Measurements from ENCODE around the gene AADACL2.

DNA sequence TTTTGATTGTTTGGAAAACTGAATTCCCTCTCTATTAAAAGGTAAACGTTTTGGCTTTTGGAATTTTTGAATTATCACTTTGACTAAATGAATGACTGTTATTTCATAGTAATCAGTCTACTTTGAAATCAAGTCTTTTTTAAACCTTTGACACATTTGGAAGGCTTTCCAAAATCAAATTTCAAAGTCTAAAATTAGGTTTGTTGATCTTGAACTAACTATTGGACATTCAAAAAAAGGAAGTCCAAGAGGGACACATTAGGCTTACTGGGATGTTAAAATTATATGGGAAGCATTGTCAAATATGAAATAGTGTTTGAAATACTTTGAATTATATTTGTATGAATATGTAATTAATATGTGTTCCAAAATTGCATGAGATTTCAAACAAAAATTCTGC lies 45.2 kb upstream of the AADACL2 start:
- TF ChIP-seq, protein P1, sequence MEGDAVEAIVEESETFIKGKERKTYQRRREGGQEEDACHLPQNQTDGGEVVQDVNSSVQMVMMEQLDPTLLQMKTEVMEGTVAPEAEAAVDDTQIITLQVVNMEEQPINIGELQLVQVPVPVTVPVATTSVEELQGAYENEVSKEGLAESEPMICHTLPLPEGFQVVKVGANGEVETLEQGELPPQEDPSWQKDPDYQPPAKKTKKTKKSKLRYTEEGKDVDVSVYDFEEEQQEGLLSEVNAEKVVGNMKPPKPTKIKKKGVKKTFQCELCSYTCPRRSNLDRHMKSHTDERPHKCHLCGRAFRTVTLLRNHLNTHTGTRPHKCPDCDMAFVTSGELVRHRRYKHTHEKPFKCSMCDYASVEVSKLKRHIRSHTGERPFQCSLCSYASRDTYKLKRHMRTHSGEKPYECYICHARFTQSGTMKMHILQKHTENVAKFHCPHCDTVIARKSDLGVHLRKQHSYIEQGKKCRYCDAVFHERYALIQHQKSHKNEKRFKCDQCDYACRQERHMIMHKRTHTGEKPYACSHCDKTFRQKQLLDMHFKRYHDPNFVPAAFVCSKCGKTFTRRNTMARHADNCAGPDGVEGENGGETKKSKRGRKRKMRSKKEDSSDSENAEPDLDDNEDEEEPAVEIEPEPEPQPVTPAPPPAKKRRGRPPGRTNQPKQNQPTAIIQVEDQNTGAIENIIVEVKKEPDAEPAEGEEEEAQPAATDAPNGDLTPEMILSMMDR (IDR thresholded peaks at IDR 0.05; ENCODE audit: poor library complexity) = no peak
- TF ChIP-seq EZH2 (IDR thresholded peaks at IDR 0.05; ENCODE audit: borderline replicate concordance) = no peak

All from hepatocyte (in vitro differentiated cells).